ENCODE measurements around the gene SH3GL1. TPM values are rescaled to one million over a fixed set of nuclear protein-coding genes. Genes with fewer than 3 reads are reported as not detected.

The SH3GL1 gene
- total RNA-seq, 1 donor from 2014 or later, result 67.8 TPM

- intact Hi-C loops (cut with micrococcal nuclease), result no loop called here
These were observed 77.2 kb downstream of the SH3GL1 start for GRCh38 chr19:4322942-4323665.

- intact Hi-C loops (cut with micrococcal nuclease), result no loop called here
These were observed 79.9 kb downstream of the SH3GL1 start for GRCh38 chr19:4320419-4320818.

- intact Hi-C loops (cut with micrococcal nuclease), result no loop called here
These were observed 81.2 kb downstream of the SH3GL1 start for GRCh38 chr19:4319067-4319718.

GRCh38 chr19:4318460-4318859, 81.9 kb downstream of the SH3GL1 start:
- intact Hi-C loops (cut with micrococcal nuclease), result no loop called here

- intact Hi-C loops (cut with micrococcal nuclease), result no loop called here
These were observed 83.4 kb downstream of the SH3GL1 start for GRCh38 chr19:4316956-4317355.

- intact Hi-C loops (cut with micrococcal nuclease), result no loop called here
These were observed 86.4 kb downstream of the SH3GL1 start for GRCh38 chr19:4313847-4314490.

Other genes with a start within 250 kb of the SH3GL1 start
- gene CREB3L3, start 246.9 kb downstream of the SH3GL1 start, total RNA-seq, result not detected in 2 replicates
- 49.5 and 49.6 TPM in 2 replicates for gene SIRT6, start 218.0 kb downstream of the SH3GL1 start, total RNA-seq
- gene ANKRD24, start 217.9 kb downstream of the SH3GL1 start, total RNA-seq, result 0.63 and 0.69 TPM in 2 replicates
- 27.2 and 28.1 TPM in 2 replicates for gene EBI3, start 171.0 kb downstream of the SH3GL1 start, total RNA-seq
- 31.3 and 34.3 TPM in 2 replicates for gene YJU2, start 153.5 kb downstream of the SH3GL1 start, total RNA-seq
- gene SHD, start 121.3 kb downstream of the SH3GL1 start, total RNA-seq, result not detected in 2 replicates
- 33.2 and 34.6 TPM in 2 replicates for gene TMIGD2, start 98.2 kb downstream of the SH3GL1 start, total RNA-seq
- gene FSD1, start 95.9 kb downstream of the SH3GL1 start, total RNA-seq, result 22.0 and 24.2 TPM in 2 replicates
- gene STAP2, start 61.7 kb downstream of the SH3GL1 start, total RNA-seq, result 14.8 and 19.1 TPM in 2 replicates
- 19.0 and 21.0 TPM in 2 replicates for gene MPND, start 57.0 kb downstream of the SH3GL1 start, total RNA-seq
- 74.0 and 79.1 TPM in 2 replicates for gene CHAF1A, start 2.1 kb upstream of the SH3GL1 start, total RNA-seq
- gene UBXN6, start 57.2 kb upstream of the SH3GL1 start, total RNA-seq, result 46.3 and 52.0 TPM in 2 replicates
- 55.7 and 67.4 TPM in 2 replicates for gene HDGFL2, start 71.8 kb upstream of the SH3GL1 start, total RNA-seq
- gene PLIN4, start 117.9 kb upstream of the SH3GL1 start, total RNA-seq, result not detected in 2 replicates
- gene PLIN5, start 134.7 kb upstream of the SH3GL1 start, total RNA-seq, result not detected in 2 replicates
- 1.1 and 1.5 TPM in 2 replicates for gene LRG1, start 139.5 kb upstream of the SH3GL1 start, total RNA-seq
- gene SEMA6B, start 159.1 kb upstream of the SH3GL1 start, total RNA-seq, result not detected in 2 replicates
- gene TNFAIP8L1, start 239.0 kb upstream of the SH3GL1 start, total RNA-seq, result 22.2 and 23.5 TPM in 2 replicates

All from T-helper 1 cell treated with Interleukin-12 subunit alpha and Interleukin-12 subunit beta and Interleukin-4 antibody, amounts not matched to agents 30 ng/mL and 1 ng/mL, for 36 hours (primary cell).